ENCODE results near the gene FAM20A. TPM values are rescaled to one million over a fixed set of nuclear protein-coding genes. Genes with fewer than 3 reads are reported as not detected.
"Not testable (repeated sequence)": the region's sequence is repeated elsewhere in the genome, so short reads cannot be mapped to it uniquely, and the experiment has no call there.

The FAM20A gene
- total RNA-seq, 2 donors from 2014 or later, result 24.8 to 25.3 TPM

GRCh38 chr17:68522266-68522665 lies 78.9 kb downstream of the FAM20A start:
- Histone ChIP-seq H3K4me3 (no peak overlapping the region), H3K4me1 (ENCODE audit: control insufficient read depth in 1 of 2, low read depth in 2 of 2) (peaks cover 3 to 22% of the 10 kb centered on the region in 2 donors), H3K36me3 (peaks cover 37% of the 10 kb centered on the region), H3K27me3 (replicated peaks; ENCODE audit: insufficient read depth) (no peaks in the 10 kb centered on the region), H3K27ac (no peak overlapping the region), H3K9me3 (no peaks in the 10 kb centered on the region)
- DNase-seq (ENCODE audit: low spot score), result no peak
- no peak for TF ChIP-seq CTCF (IDR thresholded peaks at IDR 0.05)
- no peak for ATAC-seq (ENCODE audit: insufficient number of reproducible peaks, low FRiP score, low read depth)

- ATAC-seq (ENCODE audit: insufficient number of reproducible peaks, low FRiP score, low read depth) (no peak), DNase-seq (ENCODE audit: low spot score) (no peak)
- H3K4me1 ChIP-seq (ENCODE audit: control insufficient read depth in 1 of 2, low read depth in 2 of 2), result peaks cover 12 to 34% of the 10 kb centered on the region in 2 donors
- H3K27ac ChIP-seq, result no peak overlapping the region
- TF ChIP-seq CTCF (IDR thresholded peaks at IDR 0.05), result no peak
- H3K9me3 ChIP-seq, result no peaks in the 10 kb centered on the region
- H3K36me3 ChIP-seq, result peaks cover 24% of the 10 kb centered on the region
- no peaks in the 10 kb centered on the region for H3K27me3 ChIP-seq (replicated peaks; ENCODE audit: insufficient read depth)
- no peak overlapping the region for H3K4me3 ChIP-seq
Observed at GRCh38 chr17:68519911-68520310, 81.3 kb downstream of the FAM20A start.

GRCh38 chr17:68519051-68519450 lies 82.1 kb downstream of the FAM20A start:
- Histone ChIP-seq H3K36me3 (peaks cover 23% of the 10 kb centered on the region), H3K4me1 (ENCODE audit: control insufficient read depth in 1 of 2, low read depth in 2 of 2) (peaks cover 18 to 43% of the 10 kb centered on the region in 2 donors)
- not testable (repeated sequence) for H3K9me3 ChIP-seq; H3K27ac ChIP-seq; H3K4me3 ChIP-seq; DNase-seq (ENCODE audit: low spot score); H3K27me3 ChIP-seq (replicated peaks; ENCODE audit: insufficient read depth); ATAC-seq (ENCODE audit: insufficient number of reproducible peaks, low FRiP score, low read depth)

- H3K36me3 ChIP-seq, result peaks cover 23% of the 10 kb centered on the region
- no peak overlapping the region for H3K27ac ChIP-seq
- no peak overlapping the region for H3K4me3 ChIP-seq
- DNase-seq (ENCODE audit: low spot score) (no peak), ATAC-seq (ENCODE audit: insufficient number of reproducible peaks, low FRiP score, low read depth) (no peak)
- peaks cover 20 to 49% of the 10 kb centered on the region in 2 donors for H3K4me1 ChIP-seq (ENCODE audit: control insufficient read depth in 1 of 2, low read depth in 2 of 2)
- TF ChIP-seq CTCF (IDR thresholded peaks at IDR 0.05), result no peak
- no peaks in the 10 kb centered on the region for H3K9me3 ChIP-seq
- no peaks in the 10 kb centered on the region for H3K27me3 ChIP-seq (replicated peaks; ENCODE audit: insufficient read depth)
Observed at GRCh38 chr17:68518063-68518815, 82.9 kb downstream of the FAM20A start.

GRCh38 chr17:68517605-68518004 lies 83.6 kb downstream of the FAM20A start:
- not testable (repeated sequence) for H3K27ac ChIP-seq; H3K4me3 ChIP-seq; DNase-seq (ENCODE audit: low spot score); H3K9me3 ChIP-seq; H3K27me3 ChIP-seq (replicated peaks; ENCODE audit: insufficient read depth); ATAC-seq (ENCODE audit: insufficient number of reproducible peaks, low FRiP score, low read depth)
- peaks cover 20% of the 10 kb centered on the region for H3K36me3 ChIP-seq
- H3K4me1 ChIP-seq (ENCODE audit: control insufficient read depth in 1 of 2, low read depth in 2 of 2), result peaks cover 20 to 49% of the 10 kb centered on the region in 2 donors

- H3K27ac ChIP-seq, result no peak overlapping the region
- peaks cover 19% of the 10 kb centered on the region for H3K36me3 ChIP-seq
- no peaks in the 10 kb centered on the region for H3K9me3 ChIP-seq
- no peak for ATAC-seq (ENCODE audit: insufficient number of reproducible peaks, low FRiP score, low read depth)
- no peak for DNase-seq (ENCODE audit: low spot score)
- peaks cover 20 to 49% of the 10 kb centered on the region in 2 donors for H3K4me1 ChIP-seq (ENCODE audit: control insufficient read depth in 1 of 2, low read depth in 2 of 2)
- H3K27me3 ChIP-seq (replicated peaks; ENCODE audit: insufficient read depth), result no peaks in the 10 kb centered on the region
- no peak overlapping the region for H3K4me3 ChIP-seq
- TF ChIP-seq CTCF (IDR thresholded peaks at IDR 0.05), result no peak
Observed at GRCh38 chr17:68516732-68517131, 84.4 kb downstream of the FAM20A start.

All from thoracic aorta (tissue), 2 donors.